GM21367 (cell line): ENCODE measurements around the gene SGK1.

Experiments
- ATAC-seq: cut with Tn5 transposase; IDR thresholded peaks from one replicate; pipeline ENCODE4 v1.9.1; 2021; ENCODE audit not compliant: unreplicated experiment

Gene SGK1

DNA sequence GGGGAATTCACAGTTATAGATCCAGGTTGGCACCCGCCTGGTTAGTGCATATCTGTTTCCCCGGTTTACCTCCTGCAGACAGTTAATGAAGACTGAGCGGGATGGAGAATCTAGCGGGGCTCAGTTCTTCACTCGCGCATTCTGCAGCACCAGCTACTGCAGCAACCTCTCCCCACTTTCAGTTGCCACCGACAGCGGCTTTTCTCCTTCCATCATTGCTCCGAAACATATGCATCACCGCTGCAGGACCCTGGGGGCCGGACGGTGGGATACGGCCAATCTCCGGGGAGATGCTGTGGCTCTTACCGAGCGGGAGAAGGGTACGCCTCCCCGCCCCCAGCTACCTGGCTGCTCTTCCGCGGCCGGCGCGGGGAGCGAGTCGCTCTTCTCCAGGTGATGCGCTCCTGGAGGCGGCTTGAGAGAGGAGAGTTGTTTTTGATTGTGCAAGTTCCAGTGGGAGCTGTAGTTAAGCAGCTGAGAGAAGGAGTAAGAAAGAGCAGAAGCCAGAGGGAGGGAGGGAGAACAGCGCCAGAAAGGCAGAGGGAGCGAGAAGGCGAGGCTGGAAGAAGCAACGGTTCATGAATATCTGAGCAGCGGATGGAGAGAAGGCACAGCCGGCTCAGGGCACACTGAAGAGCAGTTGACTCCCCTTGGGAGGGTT is at the start of gene SGK1:
SGK1 (minus strand) TSS at position 642 of the 661 bp plus-strand sequence. CDS start 652 bp downstream, outside the sequence.
- ATAC-seq = no peak

DNA sequence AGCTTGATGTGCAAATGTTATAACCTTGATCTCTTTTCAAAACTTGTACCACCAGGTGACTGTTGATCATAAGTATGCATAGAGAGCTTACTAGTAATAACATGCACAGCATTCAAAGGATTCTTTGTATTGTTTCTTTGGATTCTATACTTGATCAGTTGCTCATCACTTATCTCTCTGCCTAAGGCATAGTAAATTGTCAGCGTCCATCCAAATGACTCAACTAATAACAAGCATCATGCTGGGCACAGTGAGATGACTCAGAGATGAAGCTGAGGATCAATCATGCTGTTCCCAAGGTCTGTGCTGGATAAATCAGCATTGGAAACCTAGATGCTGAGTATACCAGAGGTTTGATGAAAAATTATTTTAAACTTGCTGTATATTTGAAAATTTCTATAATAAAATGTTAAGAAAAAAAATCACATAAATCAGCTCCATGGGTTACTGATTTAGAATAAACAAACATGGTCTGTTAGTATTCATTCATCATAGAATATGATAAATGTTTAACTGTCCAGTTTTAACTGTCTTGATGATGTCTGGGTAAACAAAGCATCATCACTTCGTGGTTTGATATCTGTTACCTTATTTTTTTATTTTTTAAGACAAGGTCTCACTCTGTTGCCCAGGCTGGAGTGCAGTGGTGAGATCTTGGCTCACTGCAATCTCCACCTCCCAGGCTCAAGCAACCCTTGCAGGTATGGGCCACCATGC is 45.6 kb upstream of the SGK1 start:
- ATAC-seq = no peak

DNA sequence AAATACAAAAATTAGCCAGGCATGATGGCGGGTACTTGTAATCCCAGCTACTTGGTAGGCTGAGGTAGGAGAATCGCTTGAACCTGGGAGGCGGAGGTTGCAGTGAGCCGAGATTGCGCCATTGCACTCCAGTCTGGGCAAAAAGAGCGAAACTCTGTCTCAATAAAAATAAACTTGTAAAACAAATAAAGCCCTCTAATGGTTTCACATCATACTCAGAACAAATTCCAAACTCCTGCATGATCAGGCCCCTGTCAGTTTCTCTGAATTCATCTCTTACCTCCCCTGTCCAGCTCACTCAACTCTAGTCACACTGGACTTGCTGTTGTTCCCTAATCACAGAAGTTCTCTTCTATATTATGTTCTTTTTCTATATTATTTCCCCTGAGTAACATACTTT is 43.1 kb upstream of the SGK1 start:
- ATAC-seq = no peak

DNA sequence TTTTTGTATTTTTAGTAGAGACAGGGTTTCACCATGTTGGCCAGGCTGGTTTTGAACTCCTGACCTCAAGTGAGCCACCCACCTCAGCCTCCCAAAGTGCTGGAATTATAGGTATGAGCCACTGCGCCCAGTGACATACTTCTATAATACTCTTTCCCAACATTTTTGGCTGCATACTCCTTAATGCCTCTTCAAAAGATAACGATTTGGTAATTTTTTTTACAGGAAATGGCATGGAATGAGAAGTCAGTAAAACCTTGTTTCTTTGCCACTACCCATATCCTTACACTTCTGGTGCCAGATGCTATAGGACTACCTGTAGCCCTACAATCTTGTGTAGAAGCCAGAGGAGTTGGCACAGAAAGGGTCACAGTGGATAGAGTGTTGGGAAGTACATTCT is 41.4 kb upstream of the SGK1 start:
- no peak for ATAC-seq

DNA sequence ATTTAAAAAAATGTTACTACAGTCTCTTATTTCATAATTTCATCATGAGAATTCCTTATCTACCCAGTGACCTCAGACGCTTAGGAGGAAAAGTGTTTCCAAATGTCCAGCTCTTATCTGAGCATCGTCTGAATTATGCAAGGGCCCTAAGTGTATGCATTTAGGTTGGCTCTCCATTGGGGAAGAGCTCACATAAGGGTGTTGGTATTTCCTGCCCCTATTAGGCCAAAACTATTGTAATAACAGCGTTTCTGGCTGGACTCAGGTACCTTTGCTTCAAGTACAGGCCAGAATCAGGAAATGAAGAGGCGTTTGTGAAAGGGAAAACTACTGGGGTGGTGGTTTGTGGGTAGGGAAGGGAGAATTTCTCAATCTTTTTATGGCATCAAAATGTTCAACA is 40.4 kb upstream of the SGK1 start:
- ATAC-seq = no peak

- ATAC-seq = no peak
These were observed 39.1 kb upstream of the SGK1 start for GRCh38 chr6:134357022-134357487.

DNA sequence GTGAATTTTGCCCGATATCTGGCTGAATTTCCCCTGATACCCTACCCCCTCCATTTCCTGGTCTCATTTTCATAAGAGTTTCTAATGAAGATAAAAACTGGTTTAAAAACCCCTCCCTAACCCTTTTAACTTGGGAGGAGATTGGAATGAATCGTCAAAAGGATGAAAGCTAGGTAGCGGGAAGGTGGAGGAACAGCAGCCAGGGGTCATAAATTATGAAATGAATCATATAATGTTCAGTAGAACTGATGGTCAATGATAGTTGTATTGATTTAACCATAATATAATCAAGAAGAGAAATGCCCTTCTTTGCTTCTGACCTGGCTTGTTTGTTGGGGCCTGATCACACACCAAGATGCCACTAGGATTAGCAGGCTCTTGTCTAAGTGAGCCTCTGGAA is 38.5 kb upstream of the SGK1 start:
- ATAC-seq = no peak

GRCh38 chr6:134352786-134353480 is 35.0 kb upstream of the SGK1 start:
- no peak for ATAC-seq

DNA sequence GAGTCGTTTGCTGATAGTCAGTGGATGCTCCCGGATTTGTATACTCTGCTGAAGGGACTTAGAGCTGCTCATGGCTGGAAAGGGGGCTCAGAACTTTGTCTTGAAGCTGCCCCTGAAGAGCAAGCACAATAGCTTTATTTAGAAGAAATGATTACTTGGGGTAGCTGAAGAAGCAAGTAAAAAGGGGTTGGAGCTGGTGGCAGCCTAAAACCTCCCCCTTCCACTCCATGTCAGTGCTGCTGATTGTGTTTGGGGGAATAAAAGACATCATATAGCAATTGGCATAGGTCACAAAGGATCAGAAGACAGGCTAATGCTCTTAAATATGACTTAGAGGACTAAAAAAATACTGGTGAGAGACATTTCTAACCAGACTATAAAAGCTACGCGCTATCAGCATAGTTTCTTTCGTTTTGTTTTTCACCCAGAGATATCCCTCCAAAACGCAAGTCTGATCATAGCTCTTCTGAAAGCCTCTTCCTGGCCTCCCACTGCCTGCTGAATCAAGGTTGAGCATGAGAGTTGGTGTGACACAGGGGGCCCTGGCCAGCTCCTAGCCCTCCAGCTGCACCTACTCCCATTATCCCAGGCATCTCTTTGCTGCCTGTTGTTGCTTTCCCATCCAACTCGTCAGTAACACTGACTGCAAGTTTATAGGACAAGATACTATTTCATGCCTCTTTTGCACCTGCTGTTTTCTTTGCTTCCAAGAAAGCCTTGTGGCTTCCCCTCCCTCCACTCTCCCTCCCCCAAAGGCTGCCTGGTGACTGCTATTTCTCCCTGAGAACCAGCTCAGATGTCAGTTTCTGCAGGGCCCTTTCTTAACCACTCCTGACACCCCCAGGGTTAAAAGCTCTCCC is 33.9 kb upstream of the SGK1 start:
- ATAC-seq = no peak

DNA sequence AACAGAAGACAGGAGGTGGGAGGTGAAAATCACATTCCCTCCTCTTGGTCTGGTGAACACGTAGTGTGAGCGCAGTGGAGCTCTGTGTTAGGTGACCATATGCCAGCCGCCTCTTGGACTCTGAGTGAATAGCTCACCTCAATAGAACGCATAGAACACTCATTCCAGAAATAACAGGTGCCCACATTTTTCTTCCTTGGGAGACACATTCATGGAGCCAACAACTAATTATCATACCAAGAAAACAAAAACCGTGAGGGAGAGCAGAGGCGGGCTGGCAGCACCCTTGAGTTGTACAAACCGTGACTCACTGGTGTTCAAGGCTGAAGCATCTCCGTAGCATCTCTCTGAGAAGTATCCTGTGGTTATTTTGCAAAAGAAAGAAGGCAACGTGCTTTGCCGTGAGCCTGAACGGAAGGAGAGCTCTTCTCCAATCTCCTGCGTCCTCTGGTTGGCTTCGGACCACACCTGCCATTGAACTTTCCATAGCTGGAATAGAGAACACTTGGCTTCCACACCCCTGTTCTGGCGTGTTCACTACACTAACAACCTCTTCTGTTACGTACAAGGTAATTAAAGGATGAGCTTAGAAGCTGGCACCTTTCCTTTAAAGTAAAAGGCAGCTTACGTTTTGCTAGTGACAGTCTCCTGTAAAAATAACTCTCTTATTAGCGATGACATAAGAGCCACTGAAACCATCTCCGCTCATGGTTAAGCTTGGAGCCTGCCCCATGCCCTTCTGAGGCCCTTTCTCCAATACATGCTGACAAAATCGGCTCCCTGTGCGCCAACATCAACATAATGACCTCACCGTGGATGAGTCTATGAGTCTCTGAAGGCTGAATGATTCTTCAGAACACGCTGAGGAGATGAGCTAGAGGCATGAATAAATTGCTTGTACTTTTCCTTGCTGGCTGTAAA is 30.2 kb upstream of the SGK1 start:
- no peak for ATAC-seq

GRCh38 chr6:134346932-134347545 is 29.1 kb upstream of the SGK1 start:
- ATAC-seq = no peak

DNA sequence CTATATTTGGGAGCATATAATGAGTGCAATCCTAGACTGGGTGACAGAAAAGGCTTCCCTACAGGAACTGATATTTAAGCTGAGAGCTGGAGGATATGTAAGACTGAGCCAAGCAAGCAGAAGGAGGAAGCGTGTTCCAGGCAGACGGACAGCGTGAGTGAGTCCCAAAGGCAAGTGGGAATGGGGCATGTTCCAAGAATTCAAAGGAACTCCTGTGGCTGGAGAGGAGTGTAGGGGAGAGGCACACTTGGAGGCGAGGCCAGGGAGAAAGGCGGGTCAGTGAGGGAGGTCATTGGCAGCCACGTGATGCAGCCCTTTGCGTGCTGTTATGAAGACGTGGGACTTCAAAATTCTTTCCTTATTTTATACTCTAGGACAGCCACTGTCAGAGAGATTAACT is 27.9 kb upstream of the SGK1 start:
- ATAC-seq = no peak

GRCh38 chr6:134343066-134343465 is 25.2 kb upstream of the SGK1 start:
- no peak for ATAC-seq

DNA sequence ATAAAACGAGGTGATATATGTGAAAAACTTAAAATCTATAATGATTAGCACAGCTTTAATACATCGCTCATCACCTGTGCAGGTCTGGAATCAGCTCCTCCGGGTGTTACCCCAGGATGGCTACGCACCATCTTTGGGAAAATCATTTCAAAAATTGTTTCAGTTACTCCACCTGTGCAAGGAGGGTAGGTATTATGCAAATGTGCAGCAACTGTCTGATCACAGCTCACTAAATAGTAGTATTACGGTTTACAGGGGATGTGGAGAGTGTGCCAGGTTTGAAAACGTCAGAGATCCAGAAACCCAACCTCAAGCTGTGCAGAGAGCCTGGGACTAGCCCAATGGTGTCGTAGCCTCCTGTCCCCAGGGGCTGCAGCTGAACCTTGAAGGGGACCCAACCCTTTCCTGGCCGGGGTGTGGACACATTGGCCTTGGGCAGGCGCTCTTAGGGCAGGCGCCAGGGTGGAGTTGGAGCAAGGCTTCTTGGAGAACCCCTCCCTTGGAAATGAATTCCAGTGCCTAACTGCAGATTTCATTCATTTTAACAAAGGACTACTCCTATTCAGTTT is 24.2 kb upstream of the SGK1 start:
- ATAC-seq = no peak

DNA sequence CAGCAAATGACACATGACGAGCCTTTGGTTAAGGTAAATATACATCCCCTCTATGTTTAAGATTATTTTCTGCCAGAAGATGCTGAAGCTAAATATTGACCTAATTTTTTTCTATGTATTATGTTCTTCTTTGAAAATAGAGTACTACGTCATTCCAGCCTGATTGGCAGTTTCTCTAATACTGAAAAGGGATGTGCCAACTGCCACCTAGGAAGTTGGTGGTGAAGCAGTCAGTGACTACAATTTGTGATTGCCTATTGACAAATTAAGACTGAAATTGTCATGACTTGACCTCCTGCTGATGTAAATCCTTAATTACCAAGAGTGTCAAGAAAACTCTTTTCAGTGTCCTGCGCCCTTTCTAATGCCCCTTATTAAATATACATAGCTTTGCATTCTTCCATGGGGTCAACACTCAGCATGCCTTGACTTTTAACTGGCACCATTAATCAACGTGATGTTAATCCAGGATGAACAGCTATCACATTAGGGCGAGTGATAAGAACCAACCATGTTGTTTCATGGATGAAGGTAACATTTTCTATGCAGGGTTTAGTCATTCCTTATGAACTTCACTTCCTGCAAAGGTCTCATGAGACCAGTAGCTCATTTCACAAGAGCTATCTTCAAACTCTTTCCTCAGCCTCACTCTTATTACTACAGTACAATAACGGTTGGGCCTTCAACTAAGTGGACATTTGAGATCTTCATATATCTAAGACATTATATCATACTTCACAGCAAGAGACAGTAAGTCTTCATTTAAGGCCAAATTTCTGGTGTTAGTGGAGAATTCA is 22.5 kb upstream of the SGK1 start:
- no peak for ATAC-seq

GRCh38 chr6:134339216-134339615 is 21.3 kb upstream of the SGK1 start:
- no peak for ATAC-seq

DNA sequence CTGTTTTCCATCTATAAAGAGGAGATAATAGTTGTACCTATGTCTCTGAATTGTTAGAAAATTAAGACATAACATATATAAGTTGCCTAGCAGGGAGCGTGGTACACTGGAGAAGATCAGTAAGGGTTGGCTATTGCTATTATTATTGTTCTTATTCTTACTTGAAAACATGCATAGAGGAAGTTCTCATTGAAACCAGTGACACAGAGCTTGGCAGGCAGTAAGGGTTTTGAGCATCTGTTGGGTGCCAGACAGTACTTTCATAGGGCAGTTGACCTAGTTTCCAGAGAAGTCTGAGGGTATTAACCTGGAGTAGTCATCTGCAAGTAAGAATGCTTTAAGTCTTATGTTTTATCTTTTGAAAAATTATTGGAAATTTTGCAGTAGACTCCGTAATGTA is 13.3 kb upstream of the SGK1 start:
- ATAC-seq = no peak

GRCh38 chr6:134330555-134330954 is 12.6 kb upstream of the SGK1 start:
- no peak for ATAC-seq

- ATAC-seq = no peak
These were observed 10.9 kb upstream of the SGK1 start for GRCh38 chr6:134328792-134329191.
